ENCODE data around the gene USP36. TPM values are rescaled to one million over a fixed set of nuclear protein-coding genes. Genes with fewer than 3 reads are reported as not detected.

The USP36 gene
- total RNA-seq, 2 experiments from 2014 or later, result 79.0 to 92.9 TPM

DNA sequence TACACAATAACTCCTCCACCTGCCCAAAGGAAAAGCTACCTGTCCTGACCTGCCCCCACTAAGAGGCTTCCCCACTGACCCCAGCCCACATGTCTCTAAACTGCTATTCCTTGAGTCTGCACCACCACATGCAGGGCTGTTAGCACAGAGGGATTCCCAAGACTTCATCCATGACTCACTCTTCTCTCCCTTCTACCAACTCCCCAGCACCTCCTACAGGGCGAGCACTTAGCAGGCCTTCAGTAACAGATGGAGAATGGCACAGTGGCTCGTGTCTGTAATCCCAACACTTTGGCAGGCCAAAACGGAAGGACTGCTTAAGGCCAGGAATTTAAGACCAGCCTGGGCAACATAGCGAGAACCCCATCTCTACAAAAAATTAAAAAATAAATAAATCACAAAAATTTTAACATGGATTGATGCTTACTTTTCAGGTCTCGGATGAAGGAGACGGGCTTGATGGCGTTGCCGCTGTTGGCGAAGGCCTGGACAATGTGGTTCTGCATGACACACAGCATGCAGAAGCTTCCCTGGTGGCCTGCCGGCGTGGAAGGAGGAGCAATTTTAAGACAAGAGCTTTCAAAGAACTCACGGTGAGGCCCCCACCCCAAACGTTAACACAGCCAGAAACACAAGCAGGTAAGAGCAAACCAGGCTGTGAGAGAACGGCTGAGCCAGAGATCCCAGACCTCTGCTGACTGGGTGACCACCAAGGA is 12.0 kb downstream of the USP36 start:
- CTCF ChIA-PET, result interaction anchor here (1.5 to 2.4 kb wide), 2 partner anchors 9 kb away, joined by 4 to 12 read pairs; no protein-coding TSS in a partner anchor
- H3K4me1 Mint-ChIP-seq, result peaks cover 26% of the 10 kb centered on the region
- H3K4me3 Mint-ChIP-seq, result no peak overlapping the region
- H3K9me3 Mint-ChIP-seq, result no peaks in the 10 kb centered on the region
- H3K36me3 Mint-ChIP-seq (ENCODE audit: low read depth), result peaks cover 67% of the 10 kb centered on the region
- DNase-seq, result no peak
- POLR2A ChIA-PET, result no interaction called here
- H3K27me3 Mint-ChIP-seq, result no peaks in the 10 kb centered on the region
- H3K27ac Mint-ChIP-seq, result peak overlapping the region; percentile 1

DNA sequence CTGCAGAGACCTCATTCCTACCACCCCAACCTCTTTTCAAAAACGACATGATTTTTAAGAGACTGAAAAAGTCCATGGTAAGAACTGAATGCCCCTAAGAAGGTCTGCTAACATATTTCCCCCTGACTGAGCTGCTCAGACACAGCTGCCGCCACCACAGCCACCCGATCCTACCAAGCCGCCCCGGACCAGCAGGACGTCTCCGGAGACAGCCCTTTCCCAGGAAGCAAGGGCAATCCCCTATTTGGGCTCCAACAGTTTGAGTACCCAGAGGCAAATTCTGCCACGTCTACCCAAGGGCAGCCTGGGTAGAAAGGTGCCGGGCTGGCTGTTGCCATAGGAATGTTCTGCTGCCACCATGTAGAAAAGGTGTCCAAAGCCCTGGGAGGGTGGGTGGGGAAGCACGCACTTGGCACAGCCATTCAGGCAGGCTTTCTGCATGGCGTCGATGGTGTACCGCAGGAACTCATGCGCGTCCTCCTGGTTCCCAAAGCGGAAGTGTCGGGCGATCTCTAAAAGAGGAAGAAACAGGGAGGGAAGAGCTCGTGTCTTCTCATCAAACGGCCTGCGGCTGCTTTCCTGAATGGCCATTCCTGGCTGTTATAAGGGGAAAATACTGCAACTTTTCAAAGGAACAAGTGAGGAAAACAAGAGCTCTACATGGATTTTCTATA is 13.6 kb downstream of the USP36 start:
- no peaks in the 10 kb centered on the region for H3K27me3 Mint-ChIP-seq
- DNase-seq, result no peak
- H3K9me3 Mint-ChIP-seq, result no peaks in the 10 kb centered on the region
- H3K4me1 Mint-ChIP-seq, result peaks cover 37% of the 10 kb centered on the region
- POLR2A ChIA-PET, result no interaction called here
- no peak overlapping the region for H3K27ac Mint-ChIP-seq
- CTCF ChIA-PET, result interaction anchor here (1.1 to 1.5 kb wide), 2 partner anchors 11 to 42 kb away, joined by 3 to 4 read pairs; no protein-coding TSS in a partner anchor
- no peak overlapping the region for H3K4me3 Mint-ChIP-seq
- peaks cover 69% of the 10 kb centered on the region for H3K36me3 Mint-ChIP-seq (ENCODE audit: low read depth)

DNA sequence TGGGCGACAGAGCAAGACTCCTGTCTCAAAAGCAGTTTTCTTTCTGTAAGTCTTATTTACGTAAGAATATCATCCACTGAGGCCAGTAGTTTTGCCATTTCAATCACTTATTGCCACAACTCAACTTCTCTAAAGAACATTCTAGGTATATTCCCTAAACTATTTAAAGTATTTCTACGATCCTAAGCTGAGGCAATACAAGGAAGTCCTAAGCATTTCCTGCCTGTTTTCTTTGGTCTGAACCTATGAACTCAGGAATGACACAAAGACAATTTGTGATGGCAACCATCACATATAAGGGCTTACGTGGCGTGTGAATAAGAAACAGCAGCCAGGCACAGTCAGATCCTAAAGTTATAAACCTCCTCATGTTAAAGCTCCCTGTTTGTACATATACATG is 14.2 kb downstream of the USP36 start:
- ChIA-PET CTCF (no interaction called here), POLR2A (no interaction called here)
- H3K9me3 Mint-ChIP-seq, result no peaks in the 10 kb centered on the region
- peaks cover 71% of the 10 kb centered on the region for H3K36me3 Mint-ChIP-seq (ENCODE audit: low read depth)
- H3K27me3 Mint-ChIP-seq, result no peaks in the 10 kb centered on the region
- DNase-seq, result no peak
- H3K4me1 Mint-ChIP-seq, result peaks cover 40% of the 10 kb centered on the region
- H3K4me3 Mint-ChIP-seq, result no peak overlapping the region
- no peak overlapping the region for H3K27ac Mint-ChIP-seq

DNA sequence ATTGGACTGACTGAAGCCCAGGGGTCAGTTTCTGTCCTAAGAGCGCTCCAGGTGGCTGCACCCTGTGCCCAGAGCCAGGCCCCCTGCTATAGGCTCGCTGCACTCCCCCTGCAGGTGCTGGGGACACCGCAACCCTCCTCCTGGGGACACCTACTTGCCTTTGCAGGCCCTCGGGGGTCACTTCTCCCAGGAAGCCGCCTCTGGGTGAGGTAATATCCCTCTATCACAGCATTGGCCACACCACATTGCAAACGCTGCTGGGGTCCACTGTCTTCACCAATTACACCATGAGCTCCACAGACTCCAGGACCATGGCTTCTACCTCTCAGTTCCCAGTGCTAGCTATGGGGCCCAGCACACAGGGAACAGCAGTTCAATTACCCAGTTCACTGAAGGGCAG is 14.9 kb downstream of the USP36 start:
- Mint-ChIP-seq H3K4me3 (no peak overlapping the region), H3K36me3 (ENCODE audit: low read depth) (peaks cover 75% of the 10 kb centered on the region), H3K9me3 (no peaks in the 10 kb centered on the region), H3K4me1 (peaks cover 45% of the 10 kb centered on the region), H3K27ac (peak overlapping the region; percentile 76), H3K27me3 (no peaks in the 10 kb centered on the region)
- DNase-seq, result no peak
- ChIA-PET POLR2A (no interaction called here), CTCF (no interaction called here)

DNA sequence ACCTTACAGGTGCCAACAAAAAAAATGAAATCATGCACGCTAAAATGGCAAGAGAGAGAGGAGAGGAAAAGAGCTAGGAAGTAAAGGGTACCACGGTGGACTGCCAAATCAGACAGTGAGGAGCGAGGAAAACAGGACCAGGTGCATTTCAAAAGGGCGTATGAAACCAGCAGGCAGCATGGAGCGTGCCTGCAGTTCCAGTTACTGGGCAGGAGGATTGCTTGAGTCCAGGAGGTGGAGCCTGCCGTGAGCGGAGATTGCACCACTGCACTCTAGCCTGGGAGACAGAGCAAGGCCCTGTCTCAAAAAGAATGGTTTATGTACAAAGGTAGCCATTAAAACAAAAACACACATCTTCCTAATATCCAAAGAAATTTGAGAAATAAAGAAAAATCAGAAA is 16.4 kb downstream of the USP36 start:
- H3K9me3 Mint-ChIP-seq, result no peaks in the 10 kb centered on the region
- DNase-seq, result no peak
- ChIA-PET CTCF (no interaction called here), POLR2A (no interaction called here)
- peak overlapping the region; percentile 15 for H3K27ac Mint-ChIP-seq
- H3K4me1 Mint-ChIP-seq, result peaks cover 57% of the 10 kb centered on the region
- no peaks in the 10 kb centered on the region for H3K27me3 Mint-ChIP-seq
- H3K36me3 Mint-ChIP-seq (ENCODE audit: low read depth), result peaks cover 82% of the 10 kb centered on the region
- no peak overlapping the region for H3K4me3 Mint-ChIP-seq

DNA sequence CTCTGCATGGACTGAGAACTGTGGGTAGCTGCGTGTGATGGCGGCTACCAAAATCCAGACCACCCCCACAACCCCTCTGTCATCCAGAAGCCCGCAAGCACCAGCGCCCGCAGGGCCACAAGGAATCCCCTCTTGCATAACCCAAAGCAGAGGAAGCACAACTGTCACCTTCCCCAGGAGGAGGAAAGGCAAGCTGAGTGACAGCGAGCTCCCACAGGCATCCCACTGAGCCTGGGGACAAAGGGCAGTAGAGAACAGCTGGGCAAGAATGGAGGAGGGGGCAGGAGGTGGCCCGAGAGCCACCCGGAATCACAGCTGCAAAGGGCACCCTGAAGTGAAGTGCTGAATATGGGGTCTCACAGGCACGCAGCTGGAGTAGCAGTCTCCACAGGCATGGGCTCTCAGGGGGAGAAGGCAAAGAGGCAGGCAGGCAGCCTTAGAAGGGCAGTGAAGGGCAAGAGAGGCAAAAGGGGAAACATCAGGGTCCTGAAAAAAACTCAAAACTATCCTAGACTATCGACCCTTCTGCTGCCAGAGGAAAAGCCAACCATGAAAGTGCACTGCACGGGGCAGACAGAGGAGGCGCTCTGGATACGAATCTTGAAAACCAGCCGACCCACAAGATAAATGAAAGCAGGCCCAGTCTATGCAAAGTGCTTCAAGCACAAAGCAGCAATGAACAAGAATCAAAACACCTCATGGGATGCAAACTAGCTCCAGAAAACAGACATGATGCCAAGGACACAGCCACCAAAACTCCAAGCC is 17.1 kb downstream of the USP36 start:
- peak overlapping the region; percentile 73 for H3K27ac Mint-ChIP-seq
- POLR2A ChIA-PET, result interaction anchor here (0.9 kb wide), 1 partner anchor 18 kb away, joined by 3 read pairs; no protein-coding TSS in a partner anchor
- H3K4me1 Mint-ChIP-seq, result peaks cover 63% of the 10 kb centered on the region
- H3K27me3 Mint-ChIP-seq, result no peaks in the 10 kb centered on the region
- no peak for DNase-seq
- no peaks in the 10 kb centered on the region for H3K9me3 Mint-ChIP-seq
- peaks cover 86% of the 10 kb centered on the region for H3K36me3 Mint-ChIP-seq (ENCODE audit: low read depth)
- CTCF ChIA-PET, result interaction anchor here (1.0 to 1.8 kb wide), 3 partner anchors 16 to 105 kb away, joined by 3 to 5 read pairs (median 4); no protein-coding TSS in a partner anchor
- H3K4me3 Mint-ChIP-seq, result no peak overlapping the region

DNA sequence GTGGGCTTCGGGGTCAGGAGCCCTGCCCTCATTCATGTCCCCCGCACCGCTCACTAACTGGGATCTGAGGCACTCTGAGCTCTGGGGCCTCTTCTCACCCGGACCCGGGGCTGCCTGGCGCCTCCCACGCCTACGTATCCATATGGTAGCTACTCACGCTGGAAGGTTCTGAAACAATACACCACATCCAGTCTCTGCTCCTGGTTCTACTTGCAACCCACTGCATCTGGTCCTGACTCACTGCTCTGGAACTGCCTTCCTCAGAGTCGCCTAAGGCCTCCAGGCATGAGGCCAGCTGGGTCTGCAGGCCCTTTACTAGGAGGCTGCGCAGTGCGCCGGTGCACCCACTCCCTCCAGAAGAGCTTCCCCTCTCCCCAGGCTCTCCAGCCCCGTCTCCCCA is 18.1 kb downstream of the USP36 start:
- Mint-ChIP-seq H3K9me3 (no peaks in the 10 kb centered on the region), H3K27me3 (no peaks in the 10 kb centered on the region), H3K4me1 (peaks cover 67% of the 10 kb centered on the region), H3K4me3 (no peak overlapping the region), H3K36me3 (ENCODE audit: low read depth) (peaks cover 84% of the 10 kb centered on the region), H3K27ac (peak overlapping the region; percentile 73)
- no peak for DNase-seq
- ChIA-PET CTCF (interaction anchor here (0.6 to 1.8 kb wide), 4 partner anchors 11 to 104 kb away, joined by 3 to 5 read pairs (median 4); no protein-coding TSS in a partner anchor), POLR2A (interaction anchor here (0.9 kb wide), 1 partner anchor 17 kb away, joined by 3 read pairs; no protein-coding TSS in a partner anchor)

DNA sequence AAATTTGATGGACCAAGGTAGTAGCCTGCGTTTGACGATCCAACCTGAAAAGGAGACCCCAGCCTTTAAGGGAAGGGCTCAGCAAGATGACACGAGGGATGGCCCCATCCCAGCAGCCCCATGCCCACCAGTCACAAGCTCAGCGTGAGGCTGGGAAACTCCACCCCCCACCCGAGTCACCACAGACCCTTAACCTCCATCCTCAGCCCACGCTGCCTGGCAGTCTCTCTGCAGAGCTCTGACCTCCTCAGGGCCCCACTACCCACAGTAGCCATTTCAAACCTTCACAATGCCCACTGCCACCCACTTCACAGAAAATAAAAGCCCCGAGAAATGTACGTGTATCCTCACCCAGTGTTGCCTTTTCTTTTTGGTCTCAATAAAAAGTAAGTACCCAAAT is 18.7 kb downstream of the USP36 start:
- CTCF ChIA-PET, result interaction anchor here (1.5 to 1.8 kb wide), 3 partner anchors 12 to 104 kb away, joined by 4 to 5 read pairs (median 4); no protein-coding TSS in a partner anchor
- Mint-ChIP-seq H3K4me3 (no peak overlapping the region), H3K36me3 (ENCODE audit: low read depth) (peaks cover 86% of the 10 kb centered on the region), H3K27ac (peak overlapping the region; percentile 5), H3K4me1 (peaks cover 73% of the 10 kb centered on the region), H3K27me3 (no peaks in the 10 kb centered on the region), H3K9me3 (no peaks in the 10 kb centered on the region)
- DNase-seq, result no peak
- POLR2A ChIA-PET, result no interaction called here

DNA sequence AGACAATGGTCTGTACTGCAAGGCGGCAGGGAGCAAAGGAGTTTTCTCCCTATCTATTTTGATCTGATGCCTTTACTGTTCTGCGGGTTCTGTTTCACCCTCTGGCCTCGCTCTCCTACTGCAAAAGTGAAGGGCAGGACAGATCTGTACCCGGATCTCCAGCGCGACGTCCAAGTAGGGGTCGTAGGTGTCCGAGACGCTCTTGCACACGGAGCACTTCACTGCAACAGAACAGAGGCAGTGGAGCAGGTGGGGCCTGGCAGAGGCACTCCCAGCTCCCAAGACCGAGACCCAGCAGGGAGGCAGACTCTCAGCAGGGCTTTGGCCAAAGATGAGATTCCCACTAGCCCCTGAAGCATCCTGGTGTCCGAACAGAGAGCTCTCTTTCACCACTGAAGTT is 19.8 kb downstream of the USP36 start:
- H3K4me1 Mint-ChIP-seq, result peaks cover 77% of the 10 kb centered on the region
- H3K36me3 Mint-ChIP-seq (ENCODE audit: low read depth), result peaks cover 84% of the 10 kb centered on the region
- H3K27ac Mint-ChIP-seq, result peak overlapping the region; percentile 91
- ChIA-PET CTCF (interaction anchor here (0.6 to 5.1 kb wide), 7 partner anchors 8 to 103 kb away, joined by 3 to 16 read pairs (median 4); no protein-coding TSS in a partner anchor), POLR2A (no interaction called here)
- no peak for DNase-seq
- H3K4me3 Mint-ChIP-seq, result no peak overlapping the region
- H3K27me3 Mint-ChIP-seq, result no peaks in the 10 kb centered on the region
- no peaks in the 10 kb centered on the region for H3K9me3 Mint-ChIP-seq

DNA sequence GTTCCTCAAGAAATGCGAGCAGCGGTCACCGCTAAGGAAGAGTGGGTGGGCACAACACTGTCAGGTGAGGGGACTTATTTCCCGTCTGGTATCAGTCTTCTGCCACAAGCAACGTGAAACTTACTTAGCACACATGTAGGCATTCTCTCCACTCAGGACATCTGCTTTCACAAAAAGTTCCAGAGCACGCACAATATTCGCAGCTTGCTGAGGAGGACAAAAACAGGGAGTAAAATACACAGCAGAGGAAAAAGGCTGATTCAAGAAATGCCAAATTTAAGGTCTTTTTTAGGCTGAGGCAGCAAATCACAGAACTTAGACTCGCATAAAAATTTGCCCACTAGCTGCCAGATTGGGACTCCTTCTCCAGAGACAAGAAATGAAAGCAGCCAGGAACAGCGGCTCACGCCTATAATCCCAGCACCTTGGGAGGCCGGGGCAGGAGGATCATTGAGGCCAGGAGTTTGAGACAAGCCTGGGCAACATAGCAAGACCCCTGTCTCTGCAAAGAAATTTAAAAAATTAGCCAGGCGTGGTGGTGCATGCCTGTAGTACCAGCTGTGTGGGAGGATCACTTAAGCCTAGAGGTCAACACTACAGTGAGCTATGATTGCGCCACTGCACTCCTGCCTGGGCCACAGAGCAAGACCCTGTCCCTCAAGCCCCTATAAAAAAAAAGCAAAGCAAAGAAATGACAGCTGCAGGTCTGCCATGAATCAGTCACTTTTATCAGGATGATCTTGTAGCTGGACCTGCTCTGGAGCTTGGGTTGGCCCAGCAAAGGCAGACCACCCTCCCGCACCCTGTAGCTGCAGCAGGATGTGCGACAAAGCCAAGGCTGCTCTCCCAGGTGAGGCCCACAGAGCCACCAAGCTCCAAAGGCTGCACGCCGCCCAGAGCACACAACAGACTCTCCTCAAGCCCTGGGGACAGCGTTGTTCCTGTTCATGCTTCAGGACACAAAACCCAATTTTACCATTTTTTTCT is 20.5 kb downstream of the USP36 start:
- POLR2A ChIA-PET, result interaction anchor here (1.2 kb wide), 1 partner anchor 15 kb away, joined by 8 read pairs; no protein-coding TSS in a partner anchor
- peaks cover 84% of the 10 kb centered on the region for H3K36me3 Mint-ChIP-seq (ENCODE audit: low read depth)
- H3K4me1 Mint-ChIP-seq, result peaks cover 75% of the 10 kb centered on the region
- peak overlapping the region; percentile 91 for H3K27ac Mint-ChIP-seq
- no peaks in the 10 kb centered on the region for H3K9me3 Mint-ChIP-seq
- H3K27me3 Mint-ChIP-seq, result no peaks in the 10 kb centered on the region
- CTCF ChIA-PET, result interaction anchor here (1.1 to 5.1 kb wide), 10 partner anchors 9 to 103 kb away, joined by 3 to 16 read pairs (median 4); no protein-coding TSS in a partner anchor
- H3K4me3 Mint-ChIP-seq, result peak overlapping the region; percentile 65
- no peak for DNase-seq

DNA sequence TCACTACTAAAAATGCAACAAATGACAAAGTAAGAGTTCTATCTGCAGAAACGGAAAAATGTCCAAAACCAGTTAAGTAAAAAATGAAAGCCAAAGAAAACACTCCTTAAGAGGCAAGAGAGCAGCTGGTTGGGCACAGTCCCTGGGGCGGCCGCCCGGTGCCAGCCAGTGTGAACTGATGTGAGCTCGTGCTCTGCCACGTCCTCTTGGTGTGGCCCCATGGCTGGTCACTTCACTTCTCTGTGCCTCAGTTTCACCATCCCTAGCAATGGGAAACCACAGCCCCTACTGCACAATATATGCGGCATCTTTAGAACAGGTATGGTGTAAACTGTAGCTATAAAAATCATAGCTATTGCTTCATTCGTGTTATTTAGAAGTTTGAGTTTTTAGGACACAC is 21.2 kb downstream of the USP36 start:
- ChIA-PET CTCF (interaction anchor here (0.5 to 5.1 kb wide), 11 partner anchors 10 to 84 kb away, joined by 3 to 16 read pairs (median 4); no protein-coding TSS in a partner anchor), POLR2A (interaction anchor here (0.6 to 1.2 kb wide), 2 partner anchors 14 to 68 kb away, joined by 5 to 8 read pairs; no protein-coding TSS in a partner anchor)
- Mint-ChIP-seq H3K4me3 (peak overlapping the region; percentile 65), H3K36me3 (ENCODE audit: low read depth) (peaks cover 85% of the 10 kb centered on the region), H3K4me1 (peaks cover 69% of the 10 kb centered on the region), H3K27me3 (no peaks in the 10 kb centered on the region), H3K27ac (peak overlapping the region; percentile 91), H3K9me3 (no peaks in the 10 kb centered on the region)
- no peak for DNase-seq
